ENCODE data around the gene PCDHA11.
"Not testable (repeated sequence)": the region's sequence is repeated elsewhere in the genome, so short reads cannot be mapped to it uniquely, and the experiment has no call there.

PCDHA11 gene

DNA sequence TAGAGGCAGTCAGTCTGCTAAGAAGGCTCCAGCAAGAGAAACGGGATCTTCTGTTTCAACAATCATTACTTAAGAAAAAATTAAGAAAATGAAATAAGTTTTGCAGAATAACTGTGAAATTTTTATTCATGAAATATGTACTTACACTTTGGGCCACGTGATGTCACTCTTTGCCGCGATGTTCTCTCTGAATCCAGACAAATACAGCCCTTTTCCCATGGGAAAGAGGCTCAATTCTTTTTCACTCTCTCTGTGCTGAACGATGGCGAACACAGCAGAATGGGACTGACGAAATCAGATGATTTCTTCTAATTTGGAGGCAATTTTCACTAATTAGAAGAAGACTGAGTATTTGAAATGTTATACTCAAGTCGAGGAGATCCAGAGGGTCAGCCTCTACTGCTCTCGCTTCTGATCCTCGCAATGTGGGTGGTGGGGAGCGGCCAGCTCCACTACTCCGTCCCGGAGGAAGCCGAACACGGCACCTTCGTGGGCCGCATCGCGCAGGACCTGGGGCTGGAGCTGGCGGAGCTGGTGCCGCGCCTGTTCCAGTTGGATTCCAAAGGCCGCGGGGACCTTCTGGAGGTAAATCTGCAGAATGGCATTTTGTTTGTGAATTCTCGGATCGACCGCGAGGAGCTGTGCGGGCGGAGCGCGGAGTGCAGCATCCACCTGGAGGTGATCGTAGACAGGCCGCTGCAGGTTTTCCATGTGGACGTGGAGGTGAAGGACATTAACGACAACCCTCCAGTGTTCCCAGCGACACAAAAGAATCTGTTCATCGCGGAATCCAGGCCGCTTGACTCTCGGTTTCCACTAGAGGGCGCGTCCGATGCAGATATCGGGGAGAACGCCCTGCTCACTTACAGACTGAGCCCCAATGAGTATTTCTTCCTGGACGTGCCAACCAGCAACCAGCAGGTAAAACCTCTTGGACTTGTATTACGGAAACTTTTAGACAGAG is 20.3 kb upstream of the PCDHA11 start, which contains the start of gene PCDHA9:
TSS of gene PCDHA9 (plus strand) at position 244 of the 964 bp plus-strand sequence. CDS start at position 358, 114 bp downstream.
- DNase-seq (ENCODE audit: low read depth, low spot score); H3K27ac ChIP-seq: not testable (repeated sequence)

DNA sequence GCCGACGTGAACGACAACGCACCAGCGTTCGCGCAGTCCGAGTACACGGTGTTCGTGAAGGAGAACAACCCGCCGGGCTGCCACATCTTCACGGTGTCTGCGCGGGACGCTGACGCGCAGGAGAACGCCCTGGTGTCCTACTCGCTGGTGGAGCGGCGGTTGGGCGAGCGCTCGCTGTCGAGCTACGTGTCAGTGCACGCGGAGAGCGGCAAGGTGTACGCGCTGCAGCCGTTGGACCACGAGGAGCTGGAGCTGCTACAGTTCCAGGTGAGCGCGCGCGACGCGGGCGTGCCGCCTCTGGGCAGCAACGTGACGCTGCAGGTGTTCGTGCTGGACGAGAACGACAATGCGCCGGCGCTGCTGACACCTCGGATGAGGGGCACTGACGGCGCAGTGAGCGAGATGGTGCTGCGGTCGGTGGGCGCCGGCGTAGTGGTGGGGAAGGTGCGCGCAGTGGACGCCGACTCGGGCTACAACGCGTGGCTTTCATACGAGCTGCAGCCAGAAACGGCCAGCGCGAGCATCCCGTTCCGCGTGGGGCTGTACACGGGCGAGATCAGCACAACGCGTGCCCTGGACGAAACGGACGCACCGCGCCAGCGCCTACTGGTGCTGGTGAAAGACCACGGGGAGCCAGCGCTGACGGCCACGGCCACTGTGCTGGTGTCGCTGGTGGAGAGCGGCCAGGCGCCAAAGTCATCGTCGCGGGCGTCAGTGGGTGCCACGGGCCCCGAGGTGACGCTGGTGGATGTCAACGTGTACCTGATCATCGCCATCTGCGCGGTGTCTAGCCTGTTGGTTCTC is 18.7 kb upstream of the PCDHA11 start:
- H3K27ac ChIP-seq; DNase-seq (ENCODE audit: low read depth, low spot score): not testable (repeated sequence)

DNA sequence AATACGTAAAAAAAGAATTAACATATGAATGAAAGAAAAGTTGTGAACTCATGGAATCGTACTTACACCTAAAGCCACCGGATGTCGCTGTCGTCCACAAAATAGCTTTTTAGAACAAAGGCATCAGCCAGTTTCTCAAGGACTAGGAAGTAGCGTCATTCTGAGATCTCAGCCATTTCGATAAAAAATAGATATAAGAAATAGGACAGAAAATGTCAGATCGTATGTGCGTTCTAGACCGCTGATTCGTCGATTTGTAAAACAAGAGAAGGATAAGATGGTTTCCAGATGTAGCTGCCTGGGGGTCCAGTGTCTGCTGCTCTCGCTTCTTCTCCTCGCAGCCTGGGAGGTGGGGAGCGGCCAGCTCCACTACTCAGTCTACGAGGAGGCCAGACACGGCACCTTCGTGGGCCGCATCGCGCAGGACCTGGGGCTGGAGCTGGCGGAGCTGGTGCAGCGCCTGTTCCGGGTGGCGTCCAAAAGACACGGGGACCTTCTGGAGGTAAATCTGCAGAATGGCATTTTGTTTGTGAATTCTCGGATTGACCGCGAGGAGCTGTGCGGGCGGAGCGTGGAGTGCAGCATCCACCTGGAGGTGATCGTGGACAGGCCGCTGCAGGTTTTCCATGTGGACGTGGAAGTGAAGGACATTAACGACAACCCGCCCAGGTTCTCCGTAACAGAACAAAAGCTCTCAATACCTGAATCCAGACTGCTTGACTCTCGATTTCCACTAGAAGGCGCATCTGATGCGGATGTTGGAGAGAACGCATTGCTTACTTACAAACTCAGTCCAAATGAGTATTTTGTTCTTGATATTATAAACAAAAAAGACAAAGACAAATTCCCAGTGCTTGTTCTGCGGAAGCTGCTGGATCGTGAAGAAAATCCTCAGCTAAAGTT is 12.7 kb upstream of the PCDHA11 start, which contains the start of gene PCDHA10:
TSS of gene PCDHA10 (plus strand) at position 126 of the 903 bp plus-strand sequence. CDS start at position 278, 152 bp downstream.
- no peak for DNase-seq (ENCODE audit: low read depth, low spot score)
- no peak within 1 kb of the TSS for H3K27ac ChIP-seq

DNA sequence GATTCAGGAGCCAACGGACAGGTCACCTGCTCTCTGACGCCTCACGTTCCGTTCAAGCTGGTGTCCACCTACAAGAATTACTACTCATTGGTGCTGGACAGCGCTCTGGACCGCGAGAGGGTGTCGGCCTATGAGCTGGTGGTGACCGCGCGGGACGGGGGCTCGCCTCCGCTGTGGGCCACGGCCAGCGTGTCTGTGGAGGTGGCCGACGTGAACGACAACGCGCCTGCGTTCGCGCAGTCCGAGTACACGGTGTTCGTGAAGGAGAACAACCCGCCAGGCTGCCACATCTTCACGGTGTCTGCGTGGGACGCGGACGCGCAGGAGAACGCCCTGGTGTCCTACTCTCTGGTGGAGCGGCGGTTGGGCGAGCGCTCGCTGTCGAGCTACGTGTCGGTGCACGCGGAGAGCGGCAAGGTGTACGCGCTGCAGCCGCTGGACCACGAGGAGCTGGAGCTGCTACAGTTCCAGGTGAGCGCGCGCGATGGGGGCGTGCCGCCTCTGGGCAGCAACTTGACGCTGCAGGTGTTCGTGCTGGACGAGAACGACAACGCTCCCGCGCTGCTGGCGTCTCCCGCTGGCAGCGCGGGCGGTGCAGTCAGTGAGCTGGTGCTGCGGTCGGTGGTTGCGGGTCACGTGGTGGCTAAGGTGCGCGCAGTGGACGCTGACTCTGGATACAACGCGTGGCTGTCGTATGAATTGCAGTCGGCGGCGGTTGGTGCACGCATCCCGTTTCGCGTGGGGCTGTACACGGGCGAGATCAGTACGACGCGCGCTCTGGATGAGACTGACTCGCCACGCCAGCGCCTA is 11.4 kb upstream of the PCDHA11 start:
- H3K27ac ChIP-seq: no peak overlapping the region
- DNase-seq (ENCODE audit: low read depth, low spot score): no peak

DNA sequence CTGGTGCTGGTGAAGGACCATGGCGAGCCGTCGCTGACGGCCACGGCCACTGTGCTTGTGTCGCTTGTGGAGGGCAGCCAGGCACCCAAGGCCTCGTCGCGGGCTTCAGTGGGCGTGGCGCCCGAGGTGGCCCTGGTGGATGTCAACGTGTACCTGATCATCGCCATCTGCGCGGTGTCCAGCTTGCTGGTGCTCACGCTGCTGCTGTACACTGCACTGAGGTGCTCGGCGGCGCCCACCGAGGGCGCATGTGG is 10.8 kb upstream of the PCDHA11 start:
- no peak overlapping the region for H3K27ac ChIP-seq
- DNase-seq (ENCODE audit: low read depth, low spot score): no peak

DNA sequence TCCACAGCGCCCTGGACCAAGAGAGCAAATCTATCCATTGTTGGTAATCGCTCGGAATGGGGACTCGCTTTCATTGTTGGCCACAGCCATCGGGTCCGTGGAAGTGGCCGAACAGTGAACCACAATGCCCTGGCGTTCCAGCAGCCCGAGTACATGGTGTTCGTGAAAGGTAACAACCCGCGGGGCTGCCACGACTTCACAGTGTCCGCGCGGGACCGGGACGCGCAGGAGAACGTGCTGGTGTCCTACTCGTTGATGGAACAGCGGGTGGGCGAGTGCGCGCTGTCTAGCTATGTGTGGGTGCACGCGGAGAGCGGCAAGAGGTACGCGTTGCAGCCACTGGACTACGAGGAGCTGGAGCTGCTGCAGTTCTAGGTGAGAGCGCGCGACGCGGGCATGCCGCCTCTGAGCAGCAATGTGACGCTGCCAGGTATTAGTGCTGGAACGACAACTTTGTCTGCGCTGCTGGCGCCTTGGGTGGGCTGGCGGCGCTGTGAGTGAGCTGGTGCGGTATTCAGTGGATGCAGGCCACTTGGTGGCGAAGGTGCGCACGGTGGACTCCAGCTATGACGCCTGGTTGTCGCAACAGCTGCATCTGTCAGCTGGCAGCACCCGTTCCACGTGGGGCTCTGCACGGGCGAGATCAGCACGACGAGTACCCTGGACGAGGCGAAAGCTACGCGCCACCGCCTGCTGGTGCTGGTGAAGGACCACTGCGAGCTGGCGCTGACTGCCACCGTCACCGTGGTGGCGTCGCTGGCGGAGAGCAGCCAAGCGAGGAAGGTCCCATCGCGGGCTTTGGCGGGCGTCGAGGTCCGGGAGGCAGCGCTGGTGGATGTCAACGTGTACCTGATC is 6.1 kb upstream of the PCDHA11 start:
- no peak for DNase-seq (ENCODE audit: low read depth, low spot score)
- H3K27ac ChIP-seq: no peak overlapping the region

DNA sequence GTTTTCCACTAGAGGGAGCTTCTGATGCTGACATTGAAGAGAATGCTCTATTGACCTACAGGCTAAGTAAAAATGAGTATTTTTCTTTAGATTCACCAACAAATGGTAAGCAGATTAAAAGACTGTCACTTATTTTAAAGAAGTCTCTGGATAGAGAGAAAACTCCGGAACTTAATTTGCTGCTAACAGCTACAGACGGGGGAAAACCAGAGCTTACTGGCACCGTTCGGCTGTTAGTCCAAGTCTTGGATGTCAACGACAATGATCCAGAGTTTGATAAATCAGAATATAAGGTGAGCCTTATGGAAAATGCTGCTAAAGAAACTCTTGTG is 764 bp downstream of the PCDHA11 start:
- no peak overlapping the region for H3K27ac ChIP-seq
- no peak for DNase-seq (ENCODE audit: low read depth, low spot score)

- no peak for DNase-seq (ENCODE audit: low read depth, low spot score)
- no peak overlapping the region for H3K27ac ChIP-seq
Observed at GRCh38 chr5:140870221-140871201, 1.8 kb downstream of the PCDHA11 start.

- no peak within 1 kb of the TSS for H3K27ac ChIP-seq
- DNase-seq (ENCODE audit: low read depth, low spot score): no peak
Observed at GRCh38 chr5:140875085-140876065, 6.6 kb downstream of the PCDHA11 start, which contains the start of gene PCDHA12. TSS of gene PCDHA12 (plus strand) at chr5:140875308. CDS start at chr5:140875473, 165 bp downstream.

DNA sequence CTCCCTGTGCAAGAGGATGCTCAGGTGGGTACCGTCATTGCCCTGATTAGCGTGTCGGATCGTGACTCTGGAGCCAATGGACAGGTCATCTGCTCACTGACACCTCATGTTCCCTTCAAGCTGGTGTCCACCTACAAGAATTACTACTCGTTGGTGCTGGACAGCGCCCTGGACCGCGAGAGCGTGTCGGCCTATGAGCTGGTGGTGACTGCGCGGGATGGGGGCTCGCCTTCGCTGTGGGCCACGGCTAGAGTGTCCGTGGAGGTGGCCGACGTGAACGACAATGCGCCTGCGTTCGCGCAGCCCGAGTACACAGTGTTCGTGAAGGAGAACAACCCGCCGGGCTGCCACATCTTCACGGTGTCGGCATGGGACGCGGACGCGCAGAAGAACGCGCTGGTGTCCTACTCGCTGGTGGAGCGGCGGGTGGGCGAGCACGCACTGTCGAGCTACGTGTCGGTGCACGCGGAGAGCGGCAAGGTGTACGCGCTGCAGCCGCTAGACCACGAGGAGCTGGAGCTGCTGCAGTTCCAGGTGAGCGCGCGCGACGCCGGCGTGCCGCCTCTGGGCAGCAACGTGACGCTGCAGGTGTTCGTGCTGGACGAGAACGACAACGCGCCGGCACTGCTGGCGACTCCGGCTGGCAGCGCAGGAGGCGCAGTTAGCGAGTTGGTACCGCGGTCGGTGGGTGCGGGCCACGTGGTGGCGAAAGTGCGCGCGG is 7.9 kb downstream of the PCDHA11 start:
- DNase-seq (ENCODE audit: low read depth, low spot score); H3K27ac ChIP-seq: not testable (repeated sequence)

- DNase-seq (ENCODE audit: low read depth, low spot score): no peak
- H3K27ac ChIP-seq: no peak overlapping the region
Observed at GRCh38 chr5:140877262-140877581, 8.5 kb downstream of the PCDHA11 start.

- DNase-seq (ENCODE audit: low read depth, low spot score): no peak
Observed at GRCh38 chr5:140881889-140882590, 13.3 kb downstream of the PCDHA11 start, which contains the start of gene PCDHA13. TSS of gene PCDHA13 (plus strand) at chr5:140882124. CDS start at chr5:140882269, 145 bp downstream.

DNA sequence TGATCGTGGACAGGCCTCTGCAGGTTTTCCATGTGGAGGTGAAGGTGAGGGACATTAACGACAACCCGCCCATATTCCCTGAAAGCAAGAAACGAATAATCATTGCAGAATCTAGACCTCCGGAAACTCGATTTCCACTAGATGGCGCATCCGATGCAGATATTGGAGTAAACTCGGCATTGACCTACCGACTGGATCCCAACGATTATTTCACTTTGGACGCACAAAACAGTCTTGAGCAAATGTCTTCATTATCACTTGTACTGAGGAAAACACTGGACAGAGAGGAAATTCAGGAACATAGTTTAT is 13.8 kb downstream of the PCDHA11 start:
- DNase-seq (ENCODE audit: low read depth, low spot score): no peak

More at GRCh38 chr5:140881889-140882590, 13.3 kb downstream of the PCDHA11 start, which contains the start of gene PCDHA13:
- no peak within 1 kb of the TSS for H3K27ac ChIP-seq

GRCh38 chr5:140883373-140883772 is 14.6 kb downstream of the PCDHA11 start:
- no peak overlapping the region for H3K27ac ChIP-seq
- no peak for DNase-seq (ENCODE audit: low read depth, low spot score)

More for the DNA sequence above, 13.8 kb downstream of the PCDHA11 start:
- H3K27ac ChIP-seq: no peak overlapping the region
